MCF 10A (cell line): Measurements from ENCODE around the gene MALSU1. TPM values are rescaled to one million over a fixed set of nuclear protein-coding genes. Genes with fewer than 3 reads are reported as not detected.

ENCODE experiments used
- BruUV-seq: library from RNA; stranded (reverse); fragments of 400-500 nt; replicated peaks from 2 replicates; lab custom pipeline; 2021; lab: Mats Ljungman, UMichigan
- CTCF ChIA-PET: fragments of 300-600 bp; sonication (Branson Sonifier 250); formaldehyde crosslinking; extraction: SDS; loops from one replicate; lab custom pipeline; 2021; ENCODE audit warnings: antibody characterized with exemption, inconsistent platforms; lab: Yijun Ruan, JAX
- POLR2A ChIA-PET: fragments of 300-600, 350-650 bp; sonication (Branson Sonifier 250); formaldehyde crosslinking; extraction: SDS; loops from one replicate; lab custom pipeline; 2020; ENCODE audit warnings: antibody characterized with exemption, inconsistent platforms; lab: Yijun Ruan, JAX
- DNase-seq: peaks from one replicate; pipeline ENCODE4 v3.0.0-alpha.2; 2018; ENCODE audit not compliant: unreplicated experiment
- H3K27ac Mint-ChIP-seq: one replicate; pipeline ENCODE4 v1.8.0; 2022; ENCODE audit warnings: mild to moderate bottlenecking, low read depth, mixed read lengths; ENCODE audit not compliant: unreplicated experiment
- H3K27me3 Mint-ChIP-seq: one replicate; pipeline ENCODE4 v1.8.0; 2022; ENCODE audit warnings: mixed read lengths; ENCODE audit not compliant: insufficient read depth, unreplicated experiment
- H3K36me3 Mint-ChIP-seq: one replicate; pipeline ENCODE4 v1.8.0; 2022; ENCODE audit warnings: mild to moderate bottlenecking, moderate library complexity, mixed read lengths; ENCODE audit not compliant: insufficient read depth, unreplicated experiment
- H3K4me1 Mint-ChIP-seq: one replicate; pipeline ENCODE4 v1.8.0; 2022; ENCODE audit warnings: mixed read lengths; ENCODE audit not compliant: insufficient read depth, unreplicated experiment
- H3K4me3 Mint-ChIP-seq: one replicate; pipeline ENCODE4 v1.8.0; 2022; ENCODE audit warnings: mild to moderate bottlenecking, moderate library complexity, mixed read lengths; ENCODE audit not compliant: unreplicated experiment
- H3K9me3 Mint-ChIP-seq: one replicate; pipeline ENCODE4 v1.8.0; 2022; ENCODE audit warnings: mixed read lengths; ENCODE audit not compliant: unreplicated experiment
- CTCF ChIP-seq: fragments of 200-600 bp; IDR thresholded peaks from one replicate; pipeline ENCODE4 v1.8.0; 2022; ENCODE audit warnings: antibody characterized with exemption, mild to moderate bottlenecking; ENCODE audit not compliant: unreplicated experiment
- intact Hi-C: fragments of 100-400 bp; cut with micrococcal nuclease; formaldehyde crosslinking; loops from 2 replicates; pipeline ENCODE4 v1.14.1; 2022
- total RNA-seq: library from RNA; stranded (reverse); gene quantifications from 2 replicates; pipeline ENCODE4 v1.2.3, GENCODE V29; 2022

Gene MALSU1
- total RNA-seq, 1 experiment from 2014 or later = 64.8 TPM

DNA sequence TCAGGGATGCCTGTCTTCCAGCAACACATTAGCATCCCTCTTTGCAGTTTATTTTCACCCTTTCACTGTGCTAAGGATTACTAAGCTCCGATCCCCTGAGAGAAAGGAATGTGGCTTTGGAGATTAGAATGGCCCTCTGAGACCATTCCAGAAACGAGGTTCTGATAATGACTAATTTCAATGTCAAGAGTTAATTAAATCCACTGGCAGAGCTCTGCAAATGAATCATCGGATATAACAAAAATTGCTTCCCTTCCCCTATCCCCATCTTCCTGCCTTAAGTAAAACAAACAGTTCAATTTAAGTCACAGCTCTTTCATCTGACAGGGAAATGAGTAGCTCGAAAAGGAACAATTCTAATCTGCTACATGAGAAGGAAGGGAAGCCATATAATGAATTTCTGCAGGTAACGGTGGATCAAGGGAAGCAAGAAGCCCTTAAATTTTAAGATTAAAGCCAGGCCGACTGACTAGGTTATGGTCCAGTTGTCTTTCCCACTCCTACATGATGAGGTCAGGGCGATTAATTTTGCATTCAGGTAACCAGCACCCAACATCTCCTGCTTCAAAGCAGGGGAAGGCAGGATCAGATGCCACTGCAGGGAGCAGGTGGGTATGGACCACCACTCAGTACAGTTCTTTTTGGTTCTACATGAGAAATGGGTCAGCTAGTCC is 50.5 kb downstream of the MALSU1 start:
- BruUV-seq = no TSS peak
- ChIA-PET CTCF (interaction anchor here (0.7 to 3.4 kb wide), 7 partner anchors 8 to 183 kb away, joined by 3 to 19 read pairs (median 5); no protein-coding TSS in a partner anchor), POLR2A (interaction anchor here (0.7 to 8.0 kb wide), 5 partner anchors 9 to 181 kb away, joined by 3 to 88 read pairs (median 13); partner anchors contain the start of gene MALSU1)
- Mint-ChIP-seq H3K9me3 (no peaks in the 10 kb centered on the region), H3K4me1 (peaks cover 28% of the 10 kb centered on the region), H3K27me3 (no peaks in the 10 kb centered on the region), H3K27ac (peak overlapping the region; percentile 59), H3K36me3 (no peaks in the 10 kb centered on the region), H3K4me3 (no peak overlapping the region)
- no peak for TF ChIP-seq CTCF
- intact Hi-C loops = no loop called here
- peak; percentile 53 for DNase-seq

- H3K27me3 Mint-ChIP-seq = no peaks in the 10 kb centered on the region
- no peak overlapping the region for H3K27ac Mint-ChIP-seq
- peaks cover 28% of the 10 kb centered on the region for H3K4me1 Mint-ChIP-seq
- ChIA-PET CTCF (interaction anchor here (0.5 to 3.4 kb wide), 8 partner anchors 12 to 296 kb away, joined by 3 to 19 read pairs (median 4); no protein-coding TSS in a partner anchor), POLR2A (interaction anchor here (8.0 kb wide), 1 partner anchor 15 kb away, joined by 88 read pairs; no protein-coding TSS in a partner anchor)
- intact Hi-C loops = no loop called here
- no peaks in the 10 kb centered on the region for H3K9me3 Mint-ChIP-seq
- no peak for TF ChIP-seq CTCF
- BruUV-seq = no TSS peak
- DNase-seq = no peak
- no peak overlapping the region for H3K4me3 Mint-ChIP-seq
- H3K36me3 Mint-ChIP-seq = peaks cover 3% of the 10 kb centered on the region
Observed at GRCh38 chr7:23350466-23350865, 51.3 kb downstream of the MALSU1 start.

- no peak overlapping the region for H3K27ac Mint-ChIP-seq
- POLR2A ChIA-PET = interaction anchor here (1.2 kb wide), 1 partner anchor 114 kb away, joined by 3 read pairs; no protein-coding TSS in a partner anchor
- no TSS peak for BruUV-seq
Observed at GRCh38 chr7:23353172-23353571, 54.0 kb downstream of the MALSU1 start.

More at GRCh38 chr7:23353172-23353571, 54.0 kb downstream of the MALSU1 start:
- Mint-ChIP-seq H3K36me3 (peaks cover 4% of the 10 kb centered on the region), H3K27me3 (no peaks in the 10 kb centered on the region), H3K4me3 (no peak overlapping the region), H3K4me1 (peaks cover 22% of the 10 kb centered on the region), H3K9me3 (no peaks in the 10 kb centered on the region)
- CTCF ChIA-PET = interaction anchor here (0.8 to 1.3 kb wide), 3 partner anchors 11 to 169 kb away, joined by 3 read pairs; no protein-coding TSS in a partner anchor
- intact Hi-C loops = no loop called here
- no peak for DNase-seq
- no peak for TF ChIP-seq CTCF
